ENCODE measurements around the gene C11orf16. TPM values are rescaled to one million over a fixed set of nuclear protein-coding genes. Genes with fewer than 3 reads are reported as not detected.
"Not testable (repeated sequence)": the region's sequence is repeated elsewhere in the genome, so short reads cannot be mapped to it uniquely, and the experiment has no call there.

Gene C11orf16
- total and polyA plus RNA-seq, 4 experiments from 2014 or later, result 0.10 TPM; not detected in 3

GRCh38 chr11:8935789-8936188, 3.0 kb upstream of the C11orf16 start:
- H3K4me1 Mint-ChIP-seq; H3K27me3 ChIP-seq (ENCODE audit: insufficient read depth, low read length); H3K4me1 ChIP-seq (ENCODE audit: insufficient read depth, low read length); H3K27ac ChIP-seq (ENCODE audit: low read depth, low read length); H3K4me3 ChIP-seq (ENCODE audit: low read length in 2 of 2); H3K9me3 Mint-ChIP-seq; POLR2A ChIA-PET (ENCODE audit: partially characterized antibody); H3K27me3 Mint-ChIP-seq; DNase-seq; intact Hi-C loops (cut with micrococcal nuclease); H3K9me3 ChIP-seq (ENCODE audit: control insufficient read depth in 1 of 2, low read length in 2 of 2); H3K4me3 Mint-ChIP-seq; H3K27ac Mint-ChIP-seq; H3K36me3 Mint-ChIP-seq; H3K36me3 ChIP-seq (ENCODE audit: insufficient read depth, low read length): not testable (repeated sequence)
- CTCF ChIA-PET (ENCODE audit: partially characterized antibody), result interaction anchor here (1.1 kb wide), 1 partner anchor 202 kb away, joined by 3 read pairs; no protein-coding TSS in a partner anchor

- Mint-ChIP-seq H3K4me1 (peaks cover 0 to 3% (median under 1%) of the 10 kb centered on the region in 4 donors), H3K27ac (peak overlapping the region in 3 of 7 donors; percentile 1 to 37 (median 7)), H3K36me3 (no peaks in the 10 kb centered on the region), H3K27me3 (peaks cover 3% of the 10 kb centered on the region in 2 donors), H3K4me3 (peak overlapping the region in 5 of 8 donors; percentile 9 to 43 (median 36)), H3K9me3 (no peaks in the 10 kb centered on the region)
- POLR2A ChIA-PET (ENCODE audit: partially characterized antibody), result no interaction called here
- CTCF ChIA-PET (ENCODE audit: partially characterized antibody), result interaction anchor here (1.1 kb wide), 1 partner anchor 203 kb away, joined by 3 read pairs; no protein-coding TSS in a partner anchor
- no peak overlapping the region for H3K27ac ChIP-seq (ENCODE audit: low read depth, low read length)
- no peaks in the 10 kb centered on the region for H3K27me3 ChIP-seq (ENCODE audit: insufficient read depth, low read length)
- H3K4me1 ChIP-seq (ENCODE audit: insufficient read depth, low read length), result no peaks in the 10 kb centered on the region
- intact Hi-C loops (cut with micrococcal nuclease), result no loop called here
- H3K36me3 ChIP-seq (ENCODE audit: insufficient read depth, low read length), result no peaks in the 10 kb centered on the region
- DNase-seq, result no peak
- H3K9me3 ChIP-seq (ENCODE audit: control insufficient read depth in 1 of 2, low read length in 2 of 2), result no peaks in the 10 kb centered on the region
- no peak overlapping the region for H3K4me3 ChIP-seq (ENCODE audit: low read length in 2 of 2)
Observed at GRCh38 chr11:8934742-8935488, 2.2 kb upstream of the C11orf16 start.

- H3K4me1 Mint-ChIP-seq, result peaks cover 0 to 3% (median under 1%) of the 10 kb centered on the region in 4 donors
- POLR2A ChIA-PET (ENCODE audit: partially characterized antibody), result no interaction called here
Observed at GRCh38 chr11:8933931-8934330, 1.2 kb upstream of the C11orf16 start.

GRCh38 chr11:8930456-8931175, 2.1 kb downstream of the C11orf16 start:
- no peak overlapping the region for H3K27ac ChIP-seq (ENCODE audit: low read depth, low read length)
- H3K4me3 ChIP-seq (ENCODE audit: low read length in 2 of 2), result no peak overlapping the region
- intact Hi-C loops (cut with micrococcal nuclease), result no loop called here
- H3K9me3 ChIP-seq (ENCODE audit: control insufficient read depth in 1 of 2, low read length in 2 of 2), result no peaks in the 10 kb centered on the region
- Mint-ChIP-seq H3K27ac (no peak overlapping the region), H3K9me3 (no peaks in the 10 kb centered on the region), H3K36me3 (no peaks in the 10 kb centered on the region), H3K4me3 (no peak overlapping the region), H3K4me1 (peaks cover 0 to 3% (median under 1%) of the 10 kb centered on the region in 4 donors), H3K27me3 (no peaks in the 10 kb centered on the region)
- H3K4me1 ChIP-seq (ENCODE audit: insufficient read depth, low read length), result no peaks in the 10 kb centered on the region
- no peaks in the 10 kb centered on the region for H3K36me3 ChIP-seq (ENCODE audit: insufficient read depth, low read length)
- ChIA-PET POLR2A (ENCODE audit: partially characterized antibody) (no interaction called here), CTCF (ENCODE audit: partially characterized antibody) (no interaction called here)
- DNase-seq, result no peak
- H3K27me3 ChIP-seq (ENCODE audit: insufficient read depth, low read length), result no peaks in the 10 kb centered on the region

More at GRCh38 chr11:8933931-8934330, 1.2 kb upstream of the C11orf16 start:
- Mint-ChIP-seq H3K9me3 (no peaks in the 10 kb centered on the region), H3K4me3 (no peak overlapping the region), H3K27me3 (peaks cover 2 to 3% of the 10 kb centered on the region in 2 donors), H3K36me3 (no peaks in the 10 kb centered on the region), H3K27ac (no peak overlapping the region)
- no peaks in the 10 kb centered on the region for H3K36me3 ChIP-seq (ENCODE audit: insufficient read depth, low read length)
- intact Hi-C loops (cut with micrococcal nuclease), result no loop called here
- H3K4me3 ChIP-seq (ENCODE audit: low read length in 2 of 2), result no peak overlapping the region
- H3K4me1 ChIP-seq (ENCODE audit: insufficient read depth, low read length), result no peaks in the 10 kb centered on the region
- H3K27ac ChIP-seq (ENCODE audit: low read depth, low read length), result no peak overlapping the region
- H3K9me3 ChIP-seq (ENCODE audit: control insufficient read depth in 1 of 2, low read length in 2 of 2), result no peaks in the 10 kb centered on the region
- DNase-seq, result no peak
- no peaks in the 10 kb centered on the region for H3K27me3 ChIP-seq (ENCODE audit: insufficient read depth, low read length)
- CTCF ChIA-PET (ENCODE audit: partially characterized antibody), result no interaction called here

- Mint-ChIP-seq H3K9me3 (no peaks in the 10 kb centered on the region), H3K27ac (no peak overlapping the region), H3K4me1 (no peaks in the 10 kb centered on the region), H3K36me3 (no peaks in the 10 kb centered on the region), H3K4me3 (peak overlapping the region in 1 of 8 donors; percentile 4), H3K27me3 (no peaks in the 10 kb centered on the region)
- H3K36me3 ChIP-seq (ENCODE audit: insufficient read depth, low read length), result no peaks in the 10 kb centered on the region
- H3K27ac ChIP-seq (ENCODE audit: low read depth, low read length), result no peak overlapping the region
- H3K4me1 ChIP-seq (ENCODE audit: insufficient read depth, low read length), result no peaks in the 10 kb centered on the region
- H3K4me3 ChIP-seq (ENCODE audit: low read length in 2 of 2), result no peak overlapping the region
- DNase-seq, result no peak
- H3K27me3 ChIP-seq (ENCODE audit: insufficient read depth, low read length), result no peaks in the 10 kb centered on the region
- intact Hi-C loops (cut with micrococcal nuclease), result no loop called here
- ChIA-PET POLR2A (ENCODE audit: partially characterized antibody) (no interaction called here), CTCF (ENCODE audit: partially characterized antibody) (no interaction called here)
- H3K9me3 ChIP-seq (ENCODE audit: control insufficient read depth in 1 of 2, low read length in 2 of 2), result no peaks in the 10 kb centered on the region
Observed at GRCh38 chr11:8928981-8929615, 3.6 kb downstream of the C11orf16 start.

- DNase-seq, result no peak
- intact Hi-C loops (cut with micrococcal nuclease), result no loop called here
- Histone ChIP-seq H3K4me3 (ENCODE audit: low read length in 2 of 2) (no peak overlapping the region), H3K4me1 (ENCODE audit: insufficient read depth, low read length) (no peaks in the 10 kb centered on the region), H3K27me3 (ENCODE audit: insufficient read depth, low read length) (no peaks in the 10 kb centered on the region), H3K27ac (ENCODE audit: low read depth, low read length) (no peak overlapping the region), H3K9me3 (ENCODE audit: control insufficient read depth in 1 of 2, low read length in 2 of 2) (no peaks in the 10 kb centered on the region), H3K36me3 (ENCODE audit: insufficient read depth, low read length) (no peaks in the 10 kb centered on the region)
- no peaks in the 10 kb centered on the region for H3K9me3 Mint-ChIP-seq
- ChIA-PET POLR2A (ENCODE audit: partially characterized antibody) (no interaction called here), CTCF (ENCODE audit: partially characterized antibody) (interaction anchor here (1.1 kb wide), 1 partner anchor 209 kb away, joined by 4 read pairs; no protein-coding TSS in a partner anchor)
- H3K4me1 Mint-ChIP-seq, result no peaks in the 10 kb centered on the region
- peaks cover under 1% of the 10 kb centered on the region in 2 donors for H3K36me3 Mint-ChIP-seq
- no peak overlapping the region for H3K27ac Mint-ChIP-seq
- no peaks in the 10 kb centered on the region for H3K27me3 Mint-ChIP-seq
- H3K4me3 Mint-ChIP-seq, result no peak overlapping the region
Observed at GRCh38 chr11:8928205-8928604, 4.5 kb downstream of the C11orf16 start.

GRCh38 chr11:8927233-8927632, 5.5 kb downstream of the C11orf16 start:
- Histone ChIP-seq H3K36me3 (ENCODE audit: insufficient read depth, low read length) (no peaks in the 10 kb centered on the region), H3K27me3 (ENCODE audit: insufficient read depth, low read length) (no peaks in the 10 kb centered on the region), H3K9me3 (ENCODE audit: control insufficient read depth in 1 of 2, low read length in 2 of 2) (no peaks in the 10 kb centered on the region), H3K4me1 (ENCODE audit: insufficient read depth, low read length) (no peaks in the 10 kb centered on the region), H3K27ac (ENCODE audit: low read depth, low read length) (no peak overlapping the region), H3K4me3 (ENCODE audit: low read length in 2 of 2) (no peak overlapping the region)
- H3K4me1 Mint-ChIP-seq, result no peaks in the 10 kb centered on the region
- ChIA-PET CTCF (ENCODE audit: partially characterized antibody) (interaction anchor here (1.1 kb wide), 1 partner anchor 210 kb away, joined by 4 read pairs; no protein-coding TSS in a partner anchor), POLR2A (ENCODE audit: partially characterized antibody) (no interaction called here)
- peaks cover 3 to 6% of the 10 kb centered on the region in 2 donors for H3K36me3 Mint-ChIP-seq
- H3K9me3 Mint-ChIP-seq, result no peaks in the 10 kb centered on the region
- no peak overlapping the region for H3K27ac Mint-ChIP-seq
- intact Hi-C loops (cut with micrococcal nuclease), result no loop called here
- H3K4me3 Mint-ChIP-seq, result no peak overlapping the region
- no peaks in the 10 kb centered on the region for H3K27me3 Mint-ChIP-seq
- no peak for DNase-seq
